Mesothelial cell of epicardium (in vitro differentiated cells): ENCODE measurements around the gene NR3C2. TPM values are rescaled to one million over a fixed set of nuclear protein-coding genes. Genes with fewer than 3 reads are reported as not detected.

Experiments
- DNase-seq, 2 experiments: peaks; one replicate each; pipeline ENCODE4 v3.0.0; 2021; ENCODE audit warnings: low spot score in 2 of 2; ENCODE audit not compliant: unreplicated experiment in 2 of 2
- H3K27ac Mint-ChIP-seq: 2 replicates; pipeline ENCODE4 v1.8.0; 2021; ENCODE audit warnings: mixed read lengths
- H3K27me3 Mint-ChIP-seq: 2 replicates; pipeline ENCODE4 v1.8.0; 2021; ENCODE audit warnings: low read depth, mixed read lengths
- H3K36me3 Mint-ChIP-seq: 2 replicates; pipeline ENCODE4 v1.8.0; 2021; ENCODE audit warnings: mixed read lengths
- H3K4me1 Mint-ChIP-seq: 2 replicates; pipeline ENCODE4 v1.8.0; 2021; ENCODE audit warnings: mixed read lengths
- H3K4me3 Mint-ChIP-seq: 2 replicates; pipeline ENCODE4 v1.8.0; 2021; ENCODE audit warnings: mild to moderate bottlenecking, moderate library complexity, mixed read lengths
- H3K9me3 Mint-ChIP-seq: 2 replicates; pipeline ENCODE4 v1.8.0; 2021; ENCODE audit warnings: mixed read lengths
- CTCF ChIP-seq: fragments of 200-600 bp; sonication (generic); IDR thresholded peaks from one replicate; pipeline ENCODE4 v1.5.0; 2021; ENCODE audit warnings: antibody characterized with exemption; ENCODE audit not compliant: unreplicated experiment
- total RNA-seq: library from RNA; stranded (reverse); gene quantifications from 3 replicates; pipeline ENCODE4 v1.2.1, GENCODE V29; 2021

The NR3C2 gene
- total RNA-seq, 1 donor from 2014 or later, result 5.2 TPM

- no peak for DNase-seq
- no peak for TF ChIP-seq CTCF
- no peaks in the 10 kb centered on the region for H3K36me3 Mint-ChIP-seq
- peaks cover 29% of the 10 kb centered on the region for H3K4me1 Mint-ChIP-seq
- no peak overlapping the region for H3K4me3 Mint-ChIP-seq
- H3K27me3 Mint-ChIP-seq, result no peaks in the 10 kb centered on the region
- H3K9me3 Mint-ChIP-seq, result peaks cover 7% of the 10 kb centered on the region
- no peak overlapping the region for H3K27ac Mint-ChIP-seq
Observed at GRCh38 chr4:148265627-148266026, 176.6 kb downstream of the NR3C2 start.

GRCh38 chr4:148263802-148264201, 178.4 kb downstream of the NR3C2 start:
- Mint-ChIP-seq H3K27me3 (no peaks in the 10 kb centered on the region), H3K27ac (no peak overlapping the region), H3K36me3 (no peaks in the 10 kb centered on the region), H3K9me3 (peaks cover 7% of the 10 kb centered on the region), H3K4me3 (no peak overlapping the region), H3K4me1 (peaks cover 26% of the 10 kb centered on the region)
- DNase-seq, result no peak
- no peak for TF ChIP-seq CTCF

GRCh38 chr4:148263127-148263526, 179.1 kb downstream of the NR3C2 start:
- H3K9me3 Mint-ChIP-seq, result peaks cover 7% of the 10 kb centered on the region
- DNase-seq, result no peak
- no peak overlapping the region for H3K27ac Mint-ChIP-seq
- H3K4me3 Mint-ChIP-seq, result no peak overlapping the region
- H3K36me3 Mint-ChIP-seq, result no peaks in the 10 kb centered on the region
- no peaks in the 10 kb centered on the region for H3K27me3 Mint-ChIP-seq
- TF ChIP-seq CTCF, result no peak
- H3K4me1 Mint-ChIP-seq, result peaks cover 23% of the 10 kb centered on the region

- no peak for DNase-seq
- Mint-ChIP-seq H3K27ac (no peak overlapping the region), H3K36me3 (no peaks in the 10 kb centered on the region), H3K9me3 (peaks cover 7% of the 10 kb centered on the region), H3K4me3 (no peak overlapping the region), H3K4me1 (peaks cover 23% of the 10 kb centered on the region), H3K27me3 (no peaks in the 10 kb centered on the region)
- no peak for TF ChIP-seq CTCF
Observed at GRCh38 chr4:148261848-148262247, 180.4 kb downstream of the NR3C2 start.

GRCh38 chr4:148259841-148260240, 182.4 kb downstream of the NR3C2 start:
- Mint-ChIP-seq H3K4me1 (peaks cover 26% of the 10 kb centered on the region), H3K27ac (no peak overlapping the region), H3K36me3 (no peaks in the 10 kb centered on the region), H3K4me3 (no peak overlapping the region), H3K9me3 (peaks cover 7% of the 10 kb centered on the region), H3K27me3 (no peaks in the 10 kb centered on the region)
- no peak for TF ChIP-seq CTCF
- no peak for DNase-seq

GRCh38 chr4:148258535-148258934, 183.7 kb downstream of the NR3C2 start:
- H3K27me3 Mint-ChIP-seq, result no peaks in the 10 kb centered on the region
- no peak for DNase-seq
- peaks cover 2% of the 10 kb centered on the region for H3K9me3 Mint-ChIP-seq
- TF ChIP-seq CTCF, result no peak
- no peaks in the 10 kb centered on the region for H3K36me3 Mint-ChIP-seq
- H3K27ac Mint-ChIP-seq, result no peak overlapping the region
- H3K4me1 Mint-ChIP-seq, result peaks cover 26% of the 10 kb centered on the region
- H3K4me3 Mint-ChIP-seq, result no peak overlapping the region
